GM20000 (cell line): ENCODE results near the gene C10orf95.

Experiments
- DNase-seq: peaks from one replicate; pipeline ENCODE4 v3.0.0; 2012; ENCODE audit warnings: low spot score
- TF ChIP-seq, protein P1 (sequence below): IDR thresholded peaks from 2 replicates; pipeline ENCODE4 v1.5.1; 2012; ENCODE audit warnings: mild to moderate bottlenecking, control low read depth; ENCODE audit errors: extremely low read depth, missing control alignments

The C10orf95 gene

DNA sequence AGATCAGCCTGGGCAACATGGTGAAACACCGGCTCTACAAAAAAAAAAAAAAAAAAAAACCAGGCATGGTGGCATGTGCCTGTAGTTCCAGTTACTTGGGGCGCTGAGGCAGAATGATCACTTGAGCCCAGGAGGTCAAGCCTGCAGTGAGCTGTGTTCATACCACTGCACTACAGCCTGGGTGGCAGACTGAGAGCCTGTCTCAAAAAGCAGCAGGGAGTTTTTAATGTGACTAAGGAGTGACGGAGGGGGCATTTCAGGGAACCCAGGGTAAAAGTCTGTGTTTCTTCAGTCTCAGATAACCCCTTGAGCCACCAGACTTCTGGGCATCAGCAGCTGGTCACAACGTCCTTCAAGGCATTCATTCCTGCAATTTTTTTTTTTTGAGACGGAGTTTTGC lies 2.2 kb upstream of the C10orf95 start:
- no peak for DNase-seq
- TF ChIP-seq, protein P1, sequence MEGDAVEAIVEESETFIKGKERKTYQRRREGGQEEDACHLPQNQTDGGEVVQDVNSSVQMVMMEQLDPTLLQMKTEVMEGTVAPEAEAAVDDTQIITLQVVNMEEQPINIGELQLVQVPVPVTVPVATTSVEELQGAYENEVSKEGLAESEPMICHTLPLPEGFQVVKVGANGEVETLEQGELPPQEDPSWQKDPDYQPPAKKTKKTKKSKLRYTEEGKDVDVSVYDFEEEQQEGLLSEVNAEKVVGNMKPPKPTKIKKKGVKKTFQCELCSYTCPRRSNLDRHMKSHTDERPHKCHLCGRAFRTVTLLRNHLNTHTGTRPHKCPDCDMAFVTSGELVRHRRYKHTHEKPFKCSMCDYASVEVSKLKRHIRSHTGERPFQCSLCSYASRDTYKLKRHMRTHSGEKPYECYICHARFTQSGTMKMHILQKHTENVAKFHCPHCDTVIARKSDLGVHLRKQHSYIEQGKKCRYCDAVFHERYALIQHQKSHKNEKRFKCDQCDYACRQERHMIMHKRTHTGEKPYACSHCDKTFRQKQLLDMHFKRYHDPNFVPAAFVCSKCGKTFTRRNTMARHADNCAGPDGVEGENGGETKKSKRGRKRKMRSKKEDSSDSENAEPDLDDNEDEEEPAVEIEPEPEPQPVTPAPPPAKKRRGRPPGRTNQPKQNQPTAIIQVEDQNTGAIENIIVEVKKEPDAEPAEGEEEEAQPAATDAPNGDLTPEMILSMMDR, result no peak

DNA sequence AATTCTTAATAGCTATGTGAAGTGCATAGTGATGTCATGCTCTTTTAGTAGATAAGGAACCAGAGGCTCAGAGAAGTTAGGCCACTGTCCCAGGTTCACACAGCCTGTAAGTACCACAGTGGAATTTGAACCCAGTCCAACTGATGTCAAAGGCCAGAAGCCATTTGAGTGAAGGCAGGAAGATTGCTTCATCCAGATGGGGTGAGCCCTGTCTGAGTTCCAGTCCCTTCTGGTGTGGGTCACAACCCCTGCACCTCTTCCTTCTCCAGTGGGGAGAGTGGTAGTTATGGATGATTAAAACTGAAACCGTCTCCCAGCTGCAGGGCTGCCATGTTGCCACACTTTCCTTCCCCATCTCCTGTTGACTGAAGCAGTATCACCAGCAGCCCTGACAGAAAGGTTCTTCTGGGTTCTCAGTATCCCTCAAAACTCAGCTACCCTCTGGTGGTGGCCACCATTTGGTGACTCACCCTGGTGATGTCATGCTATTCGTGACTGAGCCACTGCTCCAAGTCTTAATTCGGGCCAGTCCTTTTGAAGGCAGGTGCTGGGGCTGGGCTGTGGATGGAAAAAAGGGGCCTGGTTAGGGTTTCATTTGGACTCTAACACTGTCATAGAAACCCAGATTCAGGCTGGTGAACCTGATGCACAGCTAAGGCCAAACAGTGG lies 1.5 kb upstream of the C10orf95 start:
- no peak for DNase-seq

DNA sequence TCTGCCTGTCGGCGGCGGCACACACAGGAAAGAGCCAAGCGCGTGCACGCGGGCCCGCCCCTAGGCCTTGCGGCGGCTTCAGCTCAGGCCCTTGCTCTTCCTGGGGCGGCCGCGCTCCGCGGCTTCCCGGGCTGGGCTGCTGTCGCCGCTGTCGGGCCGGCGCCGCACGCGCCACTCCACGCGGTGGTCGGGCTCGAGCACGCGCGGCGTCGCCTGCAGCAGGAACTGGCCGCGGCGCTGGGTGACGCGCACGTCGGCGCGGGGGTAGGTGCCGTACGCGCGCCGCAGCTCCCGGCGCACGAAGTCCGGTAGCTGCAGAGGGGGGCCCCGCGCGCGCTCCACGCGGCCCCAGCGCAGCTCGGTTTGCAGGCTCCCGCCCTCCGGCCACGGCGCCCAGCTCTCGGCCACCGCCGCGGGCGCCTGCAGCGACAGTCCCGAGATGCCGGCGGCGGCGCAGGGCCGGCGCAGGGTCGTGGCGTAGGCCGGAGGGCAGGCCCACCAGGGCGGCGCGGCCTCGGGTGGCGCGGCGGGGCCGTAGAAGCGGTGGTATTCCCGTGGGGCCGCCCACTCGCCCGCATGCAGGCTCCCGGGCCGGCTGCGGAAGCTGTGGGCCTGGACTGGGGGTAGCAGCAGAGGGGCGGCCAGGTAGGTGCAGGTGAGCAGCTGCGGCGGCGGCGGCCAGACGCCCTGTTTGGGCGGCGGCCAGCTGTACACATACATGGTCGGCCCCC lies 804 bp downstream of the C10orf95 start:
- peak; percentile 94 for DNase-seq
- TF ChIP-seq, protein P1, result no peak

More for the DNA sequence above, 1.5 kb upstream of the C10orf95 start:
- TF ChIP-seq, protein P1, result no peak

DNA sequence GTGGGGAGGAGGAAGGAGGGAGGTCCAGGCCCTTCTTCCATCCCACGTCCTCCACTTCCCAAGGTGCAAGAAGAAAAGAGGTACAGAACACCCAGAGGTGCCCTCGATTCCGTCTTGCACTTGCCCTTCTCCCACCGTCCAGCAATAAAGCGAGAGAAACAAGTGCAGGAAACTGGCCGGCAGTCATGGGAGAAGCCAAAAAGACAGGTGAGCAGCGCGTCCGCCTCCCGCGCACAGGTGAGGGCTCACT lies 1.3 kb downstream of the C10orf95 start:
- DNase-seq, result no peak
- TF ChIP-seq, protein P1, result no peak

DNA sequence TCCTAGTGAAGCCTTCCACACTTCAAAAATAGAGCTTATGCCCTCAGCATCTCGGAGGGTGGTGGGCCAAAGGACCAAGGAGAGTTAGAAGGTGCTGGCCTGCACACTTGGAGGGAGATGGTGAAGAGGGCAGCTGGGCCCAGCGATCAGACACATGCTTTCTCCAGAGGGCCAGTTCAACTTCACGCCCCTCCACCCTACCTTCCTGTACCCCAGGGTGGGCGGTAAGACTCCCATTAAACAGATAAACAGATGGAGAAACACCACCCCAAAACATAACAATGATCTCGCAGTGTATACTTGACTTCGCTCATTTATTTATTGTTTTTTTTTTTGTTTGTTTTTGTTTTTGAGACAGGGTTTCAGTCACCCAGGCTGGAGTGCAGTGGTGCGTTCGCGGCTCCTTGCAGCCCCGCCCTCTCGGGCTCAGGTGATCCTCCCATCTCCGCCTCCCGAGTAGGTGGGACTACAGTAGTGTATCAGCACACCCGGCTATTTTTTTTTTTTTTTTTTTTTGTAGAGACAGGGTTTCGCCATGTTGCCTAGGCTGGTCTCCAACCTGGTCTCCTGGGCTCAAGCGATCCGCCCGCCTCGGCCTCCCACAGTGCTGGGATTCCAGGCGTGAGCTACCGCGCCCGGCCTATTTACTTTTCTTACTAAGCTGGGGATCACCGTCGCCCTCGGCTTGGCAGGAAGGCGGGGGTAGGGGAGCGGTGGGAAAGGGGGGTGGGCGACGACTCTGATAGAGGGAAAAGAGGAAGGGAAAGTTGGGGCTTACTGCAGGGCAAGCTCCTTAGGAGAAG lies 1.8 kb downstream of the C10orf95 start:
- DNase-seq, result peak; percentile 75

DNA sequence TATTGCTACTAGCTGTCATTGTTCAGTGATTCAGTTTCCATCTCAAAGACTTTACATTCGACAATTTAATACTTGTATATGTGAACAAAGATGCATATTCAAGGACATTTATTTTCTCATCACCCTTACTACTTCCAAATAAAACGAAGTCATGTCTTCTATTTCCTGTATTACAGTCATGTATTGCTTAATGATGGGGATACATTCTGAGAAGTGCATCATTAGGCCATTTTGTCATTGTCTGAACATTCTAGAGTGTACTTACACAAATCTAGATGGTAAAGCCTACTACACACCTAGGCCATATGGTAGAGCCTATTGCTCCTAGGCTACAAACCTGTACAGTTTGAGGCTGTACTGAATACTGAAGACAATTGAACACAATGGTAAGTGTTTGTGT lies 6.5 kb downstream of the C10orf95 start:
- TF ChIP-seq, protein P1, result no peak
- no peak for DNase-seq

More for the DNA sequence above, 1.8 kb downstream of the C10orf95 start:
- TF ChIP-seq, protein P1, result no peak

DNA sequence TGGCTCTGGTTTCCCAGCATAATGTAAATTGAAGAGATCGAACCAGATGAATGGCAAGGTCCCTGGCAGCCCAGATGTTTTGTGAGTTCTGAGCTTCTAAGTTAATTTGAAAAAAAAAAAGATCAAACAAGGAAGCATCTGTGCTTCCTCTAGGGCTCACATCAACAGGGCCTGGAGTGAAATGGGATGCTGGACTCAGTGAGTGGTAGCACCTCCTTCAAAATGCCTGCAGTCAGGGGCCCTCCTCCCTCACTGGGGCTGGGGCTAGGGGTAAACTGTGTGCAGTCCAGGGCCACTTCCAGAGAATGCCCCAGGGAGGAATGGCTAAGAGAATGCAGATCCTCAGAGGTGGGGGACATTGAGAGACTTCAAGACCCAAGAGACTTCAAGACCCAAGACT lies 13.0 kb downstream of the C10orf95 start:
- DNase-seq, result no peak

More for the DNA sequence above, 13.0 kb downstream of the C10orf95 start:
- TF ChIP-seq, protein P1, result no peak
